ENCODE measurements around the gene CLSTN3.
A peak's percentile ranks its signal among the peaks of the same experiment; 100 is the strongest.

The CLSTN3 gene

GRCh38 chr12:7091660-7092228, 38.4 kb upstream of the CLSTN3 start:
- no peak for TF ChIP-seq ZNF624 (tag by site-specific recombination; IDR thresholded peaks at IDR 0.05)
- TF ChIP-seq SP3 (tag by site-specific recombination; IDR thresholded peaks at IDR 0.05) = no peak
- TF ChIP-seq ZNF362 (tag by site-specific recombination; IDR thresholded peaks at IDR 0.05) = no peak
- TF ChIP-seq ZNF701 (tag by site-specific recombination; IDR thresholded peaks at IDR 0.05) = no peak
- TF ChIP-seq ZIC2 (tag by site-specific recombination; IDR thresholded peaks at IDR 0.05) = no peak
- TF ChIP-seq SCRT2 (tag by site-specific recombination; IDR thresholded peaks at IDR 0.05) = no peak
- TF ChIP-seq ZNF785 (tag by site-specific recombination; IDR thresholded peaks at IDR 0.05) = no peak
- TF ChIP-seq ZNF501 (tag by site-specific recombination; IDR thresholded peaks at IDR 0.05) = peak; percentile 15; the same call in 1 of the 2 replicates
- TF ChIP-seq EGR2 (tag by site-specific recombination; IDR thresholded peaks at IDR 0.05; ENCODE audit: low read depth) = no peak
- TF ChIP-seq ZBTB6 (tag by site-specific recombination; IDR thresholded peaks at IDR 0.05) = no peak
- TF ChIP-seq GLI2 (tag by site-specific recombination; IDR thresholded peaks at IDR 0.05; ENCODE audit: borderline replicate concordance, low read depth) = no peak
- peak; percentile 80; the same call in 1 of the 2 replicates for TF ChIP-seq PRDM10 (tag by site-specific recombination; IDR thresholded peaks at IDR 0.05)
- no peak for TF ChIP-seq ZNF391 (tag by site-specific recombination; IDR thresholded peaks at IDR 0.05; ENCODE audit: borderline replicate concordance, low read depth)
- TF ChIP-seq ZNF26 (tag by site-specific recombination; IDR thresholded peaks at IDR 0.05) = no peak
- no peak for TF ChIP-seq ZNF660 (tag by site-specific recombination; IDR thresholded peaks at IDR 0.05)
- Histone ChIP-seq H3K9me3 (ENCODE audit: control insufficient read depth, insufficient read depth, low read depth, low read length) (no peaks in the 10 kb centered on the region), H3K36me3 (ENCODE audit: control insufficient read depth in 2 of 2, insufficient read depth in 1 of 2, low read length in 2 of 2) (no peaks in the 10 kb centered on the region), H3K27ac (ENCODE audit: extremely low read depth, low read depth, low read length) (no peak overlapping the region), H3K4me3 (ENCODE audit: low read depth, low read length) (peak overlapping the region; percentile 38), H3K4me1 (ENCODE audit: control insufficient read depth, insufficient read depth, low read length) (no peaks in the 10 kb centered on the region)
- ChIA-PET CTCF (interaction anchor here (0.9 to 2.7 kb wide), 11 partner anchors 12 to 147 kb away, joined by 3 to 18 read pairs (median 5); partner anchors contain the start of genes C12orf57, C1RL, CLSTN3 and LPCAT3), POLR2A (no interaction called here)

GRCh38 chr12:7092229-7092985, 37.8 kb upstream of the CLSTN3 start, which contains the start of gene C1R:
Gene C1R, minus strand, starts transcription at chr12:7092445. Its CDS starts 57 bp downstream, at chr12:7092388.
- no peaks in the 10 kb centered on the region for H3K36me3 ChIP-seq (ENCODE audit: control insufficient read depth in 2 of 2, insufficient read depth in 1 of 2, low read length in 2 of 2)
- no peak within 1 kb of the TSS for H3K27ac ChIP-seq (ENCODE audit: extremely low read depth, low read depth, low read length)
- H3K4me3 ChIP-seq (ENCODE audit: low read depth, low read length) = peak within 1 kb of the TSS; percentile 38
- CTCF ChIA-PET = interaction anchor here (0.6 to 2.7 kb wide), 19 partner anchors 10 to 170 kb away, joined by 3 to 18 read pairs (median 4); partner anchors contain the start of genes C12orf57, C1RL, C1S and CLSTN3
- POLR2A ChIA-PET = no interaction called here
- H3K9me3 ChIP-seq (ENCODE audit: control insufficient read depth, insufficient read depth, low read depth, low read length) = no peaks in the 10 kb centered on the region
- no peaks in the 10 kb centered on the region for H3K4me1 ChIP-seq (ENCODE audit: control insufficient read depth, insufficient read depth, low read length)
- TF ChIP-seq ZSCAN18 (tag by site-specific recombination; IDR thresholded peaks at IDR 0.05) = no peak
- peak; percentile 71 for TF ChIP-seq PATZ1 (tag by site-specific recombination; IDR thresholded peaks at IDR 0.05)
- TF ChIP-seq IKZF3 (tag by site-specific recombination; IDR thresholded peaks at IDR 0.05) = peak; percentile 80
- TF ChIP-seq WT1 (tag by site-specific recombination; IDR thresholded peaks at IDR 0.05) = no peak
- peak; percentile 90 for TF ChIP-seq ZFP69B (tag by site-specific recombination; IDR thresholded peaks at IDR 0.05)

All from HEK293 (cell line).